Hepatocyte (in vitro differentiated cells): ENCODE results near the gene GALNT8.

Source experiments
- CTCF ChIP-seq: fragments of 200-600 bp; sonication (generic); IDR thresholded peaks from 2 replicates; pipeline ENCODE4 v1.5.1; 2016; ENCODE audit warnings: antibody characterized with exemption, mild to moderate bottlenecking; ENCODE audit not compliant: poor library complexity
- EZH2 ChIP-seq: fragments of 200-600 bp; sonication (generic); IDR thresholded peaks from 2 replicates; pipeline ENCODE4 v1.6.1; 2016; ENCODE audit warnings: antibody characterized with exemption, mild to moderate bottlenecking, borderline replicate concordance
- EZH2phosphoT487 ChIP-seq: fragments of 200-600 bp; sonication (generic); IDR thresholded peaks from one replicate; pipeline ENCODE4 v1.6.1; 2018; ENCODE audit warnings: antibody characterized with exemption, mild to moderate bottlenecking, low read depth, moderate library complexity; ENCODE audit not compliant: unreplicated experiment, severe bottlenecking

DNA sequence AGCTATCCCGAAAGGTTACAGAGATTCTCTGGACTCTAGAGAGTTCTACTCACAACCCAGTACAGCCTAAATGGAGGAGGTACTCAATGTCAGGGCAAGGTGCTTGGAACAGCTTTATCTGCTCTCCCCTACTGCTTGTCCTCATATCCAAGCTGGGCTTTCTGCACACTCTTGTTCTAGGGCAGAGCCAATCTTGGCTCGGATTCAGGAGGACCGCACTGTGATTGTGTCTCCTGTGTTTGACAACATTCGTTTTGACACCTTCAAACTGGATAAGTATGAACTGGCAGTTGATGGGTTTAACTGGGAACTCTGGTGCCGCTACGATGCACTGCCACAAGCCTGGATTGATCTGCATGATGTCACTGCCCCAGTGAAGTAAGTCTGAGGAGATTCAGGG lies 25.0 kb downstream of the GALNT8 start:
- TF ChIP-seq CTCF, result no peak
- TF ChIP-seq EZH2, result no peak
- TF ChIP-seq EZH2phosphoT487, result no peak
